ENCODE measurements around the gene MICU1. TPM values are rescaled to one million over a fixed set of nuclear protein-coding genes. Genes with fewer than 3 reads are reported as not detected.
"Not testable (repeated sequence)": the region's sequence is repeated elsewhere in the genome, so short reads cannot be mapped to it uniquely, and the experiment has no call there.

Gene MICU1
- total RNA-seq, 1 donor from 2014 or later: 58.2 TPM

DNA sequence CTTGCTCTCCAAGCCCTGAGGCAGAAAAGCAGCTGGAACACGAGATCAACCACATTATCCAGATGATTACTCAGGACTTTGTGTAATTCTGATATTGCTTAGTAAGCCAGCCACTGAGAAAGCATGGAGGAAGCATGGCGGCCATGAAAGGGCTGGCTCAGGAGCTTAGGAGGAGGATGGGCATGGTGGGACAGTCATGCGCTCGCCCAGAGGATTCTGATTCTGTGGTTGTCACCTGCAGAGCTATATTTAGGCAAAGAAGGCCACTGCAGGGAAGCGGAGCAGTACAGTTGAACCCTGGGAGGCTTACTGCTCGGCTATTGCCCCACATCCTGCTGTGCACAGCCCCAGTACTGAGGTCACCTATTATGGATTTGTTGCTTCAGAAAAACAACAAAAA is 142.4 kb downstream of the MICU1 start:
- Mint-ChIP-seq H3K4me3 (no peak overlapping the region), H3K9me3 (no peaks in the 10 kb centered on the region), H3K36me3 (peaks cover 7% of the 10 kb centered on the region), H3K27ac (no peak overlapping the region), H3K4me1 (peaks cover 9% of the 10 kb centered on the region), H3K27me3 (ENCODE audit: low read depth) (no peaks in the 10 kb centered on the region)
- no peak for DNase-seq (ENCODE audit: low spot score in 2 of 2, unreplicated experiment in 2 of 2)
- TF ChIP-seq, protein P1, sequence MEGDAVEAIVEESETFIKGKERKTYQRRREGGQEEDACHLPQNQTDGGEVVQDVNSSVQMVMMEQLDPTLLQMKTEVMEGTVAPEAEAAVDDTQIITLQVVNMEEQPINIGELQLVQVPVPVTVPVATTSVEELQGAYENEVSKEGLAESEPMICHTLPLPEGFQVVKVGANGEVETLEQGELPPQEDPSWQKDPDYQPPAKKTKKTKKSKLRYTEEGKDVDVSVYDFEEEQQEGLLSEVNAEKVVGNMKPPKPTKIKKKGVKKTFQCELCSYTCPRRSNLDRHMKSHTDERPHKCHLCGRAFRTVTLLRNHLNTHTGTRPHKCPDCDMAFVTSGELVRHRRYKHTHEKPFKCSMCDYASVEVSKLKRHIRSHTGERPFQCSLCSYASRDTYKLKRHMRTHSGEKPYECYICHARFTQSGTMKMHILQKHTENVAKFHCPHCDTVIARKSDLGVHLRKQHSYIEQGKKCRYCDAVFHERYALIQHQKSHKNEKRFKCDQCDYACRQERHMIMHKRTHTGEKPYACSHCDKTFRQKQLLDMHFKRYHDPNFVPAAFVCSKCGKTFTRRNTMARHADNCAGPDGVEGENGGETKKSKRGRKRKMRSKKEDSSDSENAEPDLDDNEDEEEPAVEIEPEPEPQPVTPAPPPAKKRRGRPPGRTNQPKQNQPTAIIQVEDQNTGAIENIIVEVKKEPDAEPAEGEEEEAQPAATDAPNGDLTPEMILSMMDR (IDR thresholded peaks at IDR 0.05; ENCODE audit: unreplicated experiment): no peak

DNA sequence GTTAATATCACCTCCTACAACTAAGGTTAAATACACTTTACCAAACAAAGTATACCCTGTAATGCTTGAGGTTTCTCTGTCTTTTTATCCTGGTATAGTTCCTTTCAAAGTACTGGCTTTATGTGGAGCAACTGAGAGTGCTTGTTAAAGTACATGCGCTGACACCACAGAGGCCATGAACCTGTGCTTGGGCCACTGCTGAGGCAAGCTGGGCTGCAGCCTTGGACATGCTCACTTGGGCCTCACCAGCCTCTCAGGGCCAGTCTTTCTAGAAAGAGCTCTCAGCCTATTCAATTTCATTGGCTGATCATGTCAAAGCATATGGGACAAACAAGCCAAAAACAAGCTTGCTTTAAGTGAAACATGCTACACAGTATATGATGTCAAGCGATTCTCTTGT is 145.0 kb downstream of the MICU1 start:
- no peak for DNase-seq (ENCODE audit: low spot score in 2 of 2, unreplicated experiment in 2 of 2)
- no peaks in the 10 kb centered on the region for H3K27me3 Mint-ChIP-seq (ENCODE audit: low read depth)
- no peak overlapping the region for H3K4me3 Mint-ChIP-seq
- H3K9me3 Mint-ChIP-seq: no peaks in the 10 kb centered on the region
- peaks cover 13% of the 10 kb centered on the region for H3K36me3 Mint-ChIP-seq
- TF ChIP-seq, protein P1 (IDR thresholded peaks at IDR 0.05; ENCODE audit: unreplicated experiment): no peak
- peaks cover 9% of the 10 kb centered on the region for H3K4me1 Mint-ChIP-seq
- H3K27ac Mint-ChIP-seq: no peak overlapping the region

DNA sequence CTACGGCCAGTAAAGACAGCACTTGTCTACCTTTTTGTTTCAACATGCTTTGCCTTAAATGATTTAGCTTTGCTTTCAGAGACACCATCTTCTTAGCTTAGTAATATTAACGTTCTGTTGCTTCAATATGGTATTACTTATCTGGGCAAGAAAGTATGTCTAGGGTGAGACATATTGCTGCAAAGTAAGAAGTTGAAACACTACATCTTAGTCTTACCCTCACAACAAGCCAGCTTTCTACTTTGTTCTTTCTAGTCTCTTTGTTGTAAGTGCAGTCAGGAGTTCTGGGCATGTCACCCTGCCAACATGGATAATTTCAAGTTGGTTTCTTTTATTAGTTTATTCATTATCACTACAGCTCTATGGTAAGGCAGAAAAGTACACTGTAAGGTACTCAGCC is 148.4 kb downstream of the MICU1 start:
- H3K27ac Mint-ChIP-seq: no peak overlapping the region
- no peak overlapping the region for H3K4me3 Mint-ChIP-seq
- H3K36me3 Mint-ChIP-seq: peaks cover 26% of the 10 kb centered on the region

DNA sequence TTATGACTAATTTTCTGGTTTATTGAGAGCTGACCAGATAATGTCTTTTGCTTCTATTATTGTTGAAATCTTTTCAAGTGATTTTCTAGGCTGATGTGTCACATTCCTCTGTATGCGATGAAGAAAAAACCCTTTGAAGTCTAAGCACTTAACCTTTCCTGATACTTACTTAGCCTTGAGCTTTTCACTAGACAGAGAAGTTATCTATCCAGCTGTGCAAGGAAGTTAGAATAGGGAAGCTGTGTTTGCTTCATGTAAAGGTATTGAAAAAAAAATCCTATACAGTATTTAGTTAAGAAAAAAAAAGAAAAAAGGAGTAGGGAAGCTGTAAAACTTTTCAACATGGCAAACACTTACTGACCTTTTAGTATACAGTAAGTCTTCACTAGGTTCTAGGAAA is 153.6 kb downstream of the MICU1 start:
- H3K27me3 Mint-ChIP-seq (ENCODE audit: low read depth): no peaks in the 10 kb centered on the region
- H3K4me1 Mint-ChIP-seq: peaks cover 14% of the 10 kb centered on the region
- no peak overlapping the region for H3K4me3 Mint-ChIP-seq
- H3K9me3 Mint-ChIP-seq: no peaks in the 10 kb centered on the region
- H3K27ac Mint-ChIP-seq: peak overlapping the region; percentile 75
- H3K36me3 Mint-ChIP-seq: peaks cover 41% of the 10 kb centered on the region
- no peak for DNase-seq (ENCODE audit: low spot score in 2 of 2, unreplicated experiment in 2 of 2)
- TF ChIP-seq, protein P1 (IDR thresholded peaks at IDR 0.05; ENCODE audit: unreplicated experiment): no peak

More for the DNA sequence above, 148.4 kb downstream of the MICU1 start:
- no peak for DNase-seq (ENCODE audit: low spot score in 2 of 2, unreplicated experiment in 2 of 2)
- Mint-ChIP-seq H3K4me1 (peaks cover 6% of the 10 kb centered on the region), H3K27me3 (ENCODE audit: low read depth) (no peaks in the 10 kb centered on the region), H3K9me3 (no peaks in the 10 kb centered on the region)
- TF ChIP-seq, protein P1 (IDR thresholded peaks at IDR 0.05; ENCODE audit: unreplicated experiment): no peak

DNA sequence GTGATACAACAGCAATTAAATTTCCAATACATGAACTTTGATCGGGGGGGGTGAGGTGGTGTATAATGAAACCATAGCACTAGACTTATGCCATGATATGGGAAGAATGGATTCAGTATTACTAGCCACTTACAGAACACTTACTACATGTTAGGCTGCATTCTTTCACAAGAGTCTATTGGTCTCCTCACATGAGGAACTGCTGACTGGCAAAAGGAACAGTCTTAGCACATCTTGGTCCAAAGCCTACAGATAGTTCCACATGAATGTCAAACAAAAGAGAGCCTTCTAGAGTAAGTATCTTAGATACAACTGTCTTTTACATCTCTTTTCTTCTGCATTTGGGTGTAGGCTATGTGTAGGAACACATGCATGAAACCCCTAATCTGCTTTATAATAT is 155.2 kb downstream of the MICU1 start:
- H3K27ac Mint-ChIP-seq: no peak overlapping the region
- no peaks in the 10 kb centered on the region for H3K27me3 Mint-ChIP-seq (ENCODE audit: low read depth)
- H3K4me1 Mint-ChIP-seq: peaks cover 23% of the 10 kb centered on the region
- H3K36me3 Mint-ChIP-seq: peaks cover 33% of the 10 kb centered on the region
- H3K4me3 Mint-ChIP-seq: no peak overlapping the region
- no peaks in the 10 kb centered on the region for H3K9me3 Mint-ChIP-seq
- TF ChIP-seq, protein P1 (IDR thresholded peaks at IDR 0.05; ENCODE audit: unreplicated experiment): no peak
- no peak for DNase-seq (ENCODE audit: low spot score in 2 of 2, unreplicated experiment in 2 of 2)

DNA sequence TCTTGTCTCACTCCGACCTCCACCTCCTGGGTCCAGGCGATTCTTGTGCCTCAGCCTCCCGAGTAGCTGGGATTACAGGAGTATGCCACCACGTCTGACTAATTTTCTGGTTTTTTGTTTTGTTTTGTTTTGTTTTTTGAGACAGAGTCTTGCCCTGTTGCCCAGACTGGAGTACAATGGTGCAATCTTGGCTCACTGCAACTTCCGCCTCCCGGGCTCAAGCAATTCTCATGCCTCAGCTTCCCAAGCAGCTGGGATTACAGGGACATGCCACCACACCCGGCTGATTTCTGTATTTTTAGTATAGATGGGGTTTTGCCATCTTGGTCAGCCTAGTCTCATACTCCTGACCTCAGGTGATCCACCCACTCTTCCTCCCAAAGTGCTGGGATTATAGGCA is 158.8 kb downstream of the MICU1 start:
- H3K27ac Mint-ChIP-seq; H3K27me3 Mint-ChIP-seq (ENCODE audit: low read depth); DNase-seq (ENCODE audit: low spot score in 2 of 2, unreplicated experiment in 2 of 2); H3K4me3 Mint-ChIP-seq; H3K9me3 Mint-ChIP-seq: not testable (repeated sequence)
- Mint-ChIP-seq H3K4me1 (peaks cover 36% of the 10 kb centered on the region), H3K36me3 (peaks cover 18% of the 10 kb centered on the region)

All from mesothelial cell of epicardium (in vitro differentiated cells).